Measurements from ENCODE around the gene PHF24. TPM values are rescaled to one million over a fixed set of nuclear protein-coding genes. Genes with fewer than 3 reads are reported as not detected.

The PHF24 gene
- total RNA-seq, 4 donors from 2014 or later, result 0.04 TPM; not detected in 3

DNA sequence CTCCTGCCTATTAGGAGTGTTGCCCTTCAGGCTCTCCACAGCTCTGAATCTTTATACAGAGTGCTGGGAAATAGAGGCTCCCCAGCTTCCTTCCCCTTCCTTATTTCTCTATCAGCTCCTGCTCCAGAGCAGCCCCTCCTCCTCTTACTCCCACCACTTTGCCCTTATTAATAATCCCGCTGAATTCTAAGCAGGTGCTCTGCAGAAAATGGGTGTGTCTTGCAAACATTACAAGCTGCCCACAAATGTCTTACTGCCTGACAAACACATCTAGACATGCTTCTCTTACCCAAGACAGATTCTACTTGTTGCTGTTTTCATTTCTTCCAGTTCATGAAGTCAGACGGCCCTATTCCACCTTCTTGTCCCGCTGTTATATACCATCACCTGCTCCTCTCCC, 6.4 kb downstream of the PHF24 start:
- no peaks in the 10 kb centered on the region for H3K4me1 ChIP-seq
- no peak overlapping the region for H3K27ac ChIP-seq
- intact Hi-C loops (cut with DNase I; ENCODE audit: low total_unique reads), result no loop called here
- TF ChIP-seq POLR2A (IDR thresholded peaks at IDR 0.05) (no peak), CTCF (IDR thresholded peaks at IDR 0.05 in 4 of 5, conservative IDR thresholded peaks at IDR 0.05 in 1 of 5) (no peak)
- no peak overlapping the region for H3K4me3 ChIP-seq
- H3K36me3 ChIP-seq, result no peaks in the 10 kb centered on the region
- in situ Hi-C loops (cut with MboI; ENCODE audit: low sequenced_read_pairs in 4 of 4), result no loop called here
- H3K27me3 ChIP-seq, result peaks cover 13 to 26% (median 24%) of the 10 kb centered on the region in 3 donors
- no peaks in the 10 kb centered on the region for H3K9me3 ChIP-seq
- DNase-seq, result no peak
- no peak for ATAC-seq

- intact Hi-C loops (cut with DNase I; ENCODE audit: low total_unique reads) (no loop called here), in situ Hi-C loops (cut with MboI; ENCODE audit: low sequenced_read_pairs in 4 of 4) (no loop called here)
- Histone ChIP-seq H3K4me1 (no peaks in the 10 kb centered on the region), H3K36me3 (no peaks in the 10 kb centered on the region), H3K27me3 (peaks cover 0 to 10% (median 3%) of the 10 kb centered on the region in 3 donors), H3K27ac (no peak overlapping the region), H3K9me3 (no peaks in the 10 kb centered on the region), H3K4me3 (no peak overlapping the region)
- TF ChIP-seq CTCF (IDR thresholded peaks at IDR 0.05 in 4 of 5, conservative IDR thresholded peaks at IDR 0.05 in 1 of 5), result no peak
- no peak for TF ChIP-seq POLR2A (IDR thresholded peaks at IDR 0.05)
- DNase-seq, result no peak
- no peak for ATAC-seq
Observed at GRCh38 chr9:34971146-34971811, 13.2 kb downstream of the PHF24 start.

GRCh38 chr9:34974664-34975063, 16.6 kb downstream of the PHF24 start:
- no peak for ATAC-seq
- Histone ChIP-seq H3K9me3 (no peaks in the 10 kb centered on the region), H3K36me3 (no peaks in the 10 kb centered on the region), H3K27me3 (no peaks in the 10 kb centered on the region), H3K4me3 (no peak overlapping the region), H3K4me1 (no peaks in the 10 kb centered on the region), H3K27ac (no peak overlapping the region)
- DNase-seq, result no peak
- TF ChIP-seq POLR2A (IDR thresholded peaks at IDR 0.05) (no peak), CTCF (IDR thresholded peaks at IDR 0.05 in 4 of 5, conservative IDR thresholded peaks at IDR 0.05 in 1 of 5) (no peak)
- in situ Hi-C loops (cut with MboI; ENCODE audit: low sequenced_read_pairs in 4 of 4), result no loop called here
- intact Hi-C loops (cut with DNase I; ENCODE audit: low total_unique reads), result no loop called here

DNA sequence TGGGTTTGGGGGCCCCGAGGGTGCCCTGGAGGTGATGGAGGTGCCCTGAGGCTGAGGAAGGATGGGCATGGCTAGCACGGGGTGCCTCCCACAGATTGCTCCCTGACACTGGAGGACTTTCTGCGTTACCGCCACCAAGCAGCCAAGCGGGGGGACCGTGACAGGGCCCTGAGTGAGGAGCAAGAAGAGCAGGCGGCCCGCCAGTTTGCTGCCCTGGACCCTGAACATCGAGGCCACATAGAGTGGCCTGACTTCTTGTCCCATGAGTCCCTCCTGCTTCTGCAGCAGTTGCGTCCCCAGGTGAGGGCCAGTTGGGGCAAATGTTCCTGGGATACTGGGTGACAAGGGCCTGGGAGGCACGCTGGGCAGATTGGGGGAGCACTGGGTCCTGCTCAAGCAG, 18.4 kb downstream of the PHF24 start:
- in situ Hi-C loops (cut with MboI; ENCODE audit: low sequenced_read_pairs in 4 of 4), result no loop called here
- no peak for ATAC-seq

DNA sequence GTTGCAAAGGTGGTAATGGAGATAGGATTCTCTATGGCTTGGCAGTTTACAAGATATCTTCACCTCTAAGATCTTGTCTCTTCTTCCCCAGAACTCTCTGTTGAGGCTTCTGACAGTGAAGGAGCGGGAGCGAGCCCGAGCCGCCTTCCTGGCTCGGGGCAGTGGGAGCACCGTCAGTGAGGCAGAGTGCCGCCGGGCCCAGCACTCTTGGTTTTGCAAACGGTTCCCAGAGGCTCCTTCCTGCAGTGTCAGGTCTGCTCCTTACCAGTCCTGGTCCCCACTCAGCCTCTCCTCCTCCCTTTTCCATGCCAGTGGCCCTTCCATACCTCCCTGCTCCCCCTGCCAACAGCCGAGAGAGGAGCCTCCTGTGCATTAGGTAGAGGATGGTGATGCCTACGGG, 18.9 kb downstream of the PHF24 start:
- H3K27me3 ChIP-seq, result no peaks in the 10 kb centered on the region
- H3K4me3 ChIP-seq, result no peak overlapping the region
- intact Hi-C loops (cut with DNase I; ENCODE audit: low total_unique reads) (no loop called here), in situ Hi-C loops (cut with MboI; ENCODE audit: low sequenced_read_pairs in 4 of 4) (no loop called here)
- DNase-seq, result no peak
- no peaks in the 10 kb centered on the region for H3K9me3 ChIP-seq
- no peak for ATAC-seq
- TF ChIP-seq CTCF (IDR thresholded peaks at IDR 0.05 in 4 of 5, conservative IDR thresholded peaks at IDR 0.05 in 1 of 5) (no peak), POLR2A (IDR thresholded peaks at IDR 0.05) (no peak)
- H3K36me3 ChIP-seq, result no peaks in the 10 kb centered on the region
- H3K27ac ChIP-seq, result no peak overlapping the region
- no peaks in the 10 kb centered on the region for H3K4me1 ChIP-seq

More for the DNA sequence above, 18.4 kb downstream of the PHF24 start:
- Histone ChIP-seq H3K4me1 (no peaks in the 10 kb centered on the region), H3K27ac (no peak overlapping the region), H3K9me3 (no peaks in the 10 kb centered on the region), H3K4me3 (no peak overlapping the region), H3K36me3 (no peaks in the 10 kb centered on the region), H3K27me3 (no peaks in the 10 kb centered on the region)
- no peak for DNase-seq
- no peak for TF ChIP-seq POLR2A (IDR thresholded peaks at IDR 0.05)
- intact Hi-C loops (cut with DNase I; ENCODE audit: low total_unique reads), result no loop called here

Data from gastrocnemius medialis (tissue), 4 donors.